HCT116 (cell line): ENCODE data around the gene PPP2R5B. TPM values are rescaled to one million over a fixed set of nuclear protein-coding genes. Genes with fewer than 3 reads are reported as not detected.

Source experiments
- ATAC-seq: fragments of 200-7000 bp; cut with Tn5 transposase; 2 replicates; pipeline ENCODE4 v1.9.1; 2020; ENCODE audit warnings: mild to moderate bottlenecking, moderate library complexity
- BruUV-seq: library from RNA; stranded (reverse); fragments of 400-500 nt; replicated peaks from 2 replicates; lab custom pipeline; 2021; lab: Mats Ljungman, UMichigan
- CTCF ChIA-PET: fragments of 300-600 bp; sonication (Branson Sonifier 250); formaldehyde crosslinking; loops from one replicate; lab custom pipeline; 2021; ENCODE audit warnings: antibody characterized with exemption; lab: Charles Lee
- POLR2A ChIA-PET: fragments of 300-600, 350-600 bp; sonication (Branson Sonifier 250); formaldehyde crosslinking; loops from one replicate; lab custom pipeline; 2021; ENCODE audit warnings: antibody characterized with exemption; lab: Charles Lee
- RAD21 ChIA-PET, 2 experiments: fragments of 300-600 bp; sonication (Branson Sonifier 250); formaldehyde crosslinking; loops; one replicate each; lab custom pipeline; 2023; ENCODE audit warnings: low total read pairs in 2 of 2; ENCODE audit not compliant: uncharacterized antibody in 2 of 2, unreplicated experiment in 2 of 2, low non-redundant PET in 1 of 2; lab: Charles Lee
- DNase-seq: peaks from one replicate; pipeline ENCODE4 v3.0.0-alpha.2; 2010; ENCODE audit warnings: low read depth, low spot score
- H2AFZ ChIP-seq: fragments of 200-600 bp; shearing (Covaris generic), sonication (generic); 2 replicates; pipeline ENCODE4 v1.6.1; 2017; ENCODE audit warnings: low read depth, mixed run types, mixed read lengths, antibody characterized with exemption, low read length; ENCODE audit not compliant: poor library complexity, severe bottlenecking
- H3K27ac ChIP-seq: 2 replicates; pipeline ENCODE4 v1.5.1; 2012; ENCODE audit warnings: low read depth, low read length
- H3K27me3 ChIP-seq: fragments of 200-600 bp; sonication (generic); 2 replicates; pipeline ENCODE4 v1.6.1; 2016; ENCODE audit warnings: mixed run types, low read length, mixed read lengths; ENCODE audit not compliant: insufficient read depth
- H3K36me3 ChIP-seq, 2 experiments: fragments of 200-500 bp in 1 of 2; fragments of 200-600 bp in 1 of 2; sonication (Bioruptor generic) in 1 of 2; sonication (generic) in 1 of 2; 2 replicates each; pipeline versions ENCODE4 v1.5.1 to v1.6.1; 2014 to 2016; ENCODE audit warnings: low read length in 2 of 2, inconsistent platforms in 1 of 2, mixed read lengths in 1 of 2, mixed run types in 1 of 2; ENCODE audit not compliant: insufficient read depth in 2 of 2, control insufficient read depth in 1 of 2
- H3K4me1 ChIP-seq, 2 experiments: fragments of 200-600 bp in 1 of 2; sonication (generic) in 1 of 2; 2 replicates each; pipeline versions ENCODE4 v1.5.1 to v1.6.1; 2012 to 2017; ENCODE audit warnings: low read length in 2 of 2, inconsistent platforms in 1 of 2, mild to moderate bottlenecking in 1 of 2, mixed read lengths in 1 of 2, mixed run types in 1 of 2, moderate library complexity in 1 of 2; ENCODE audit not compliant: insufficient read depth in 2 of 2, control insufficient read depth in 1 of 2
- H3K4me2 ChIP-seq: fragments of 200-600 bp; sonication (generic); 2 replicates; pipeline ENCODE4 v1.6.1; 2017; ENCODE audit warnings: mixed run types, low read length, mixed read lengths
- H3K4me3 ChIP-seq, 2 experiments: fragments of 200-600 bp in 1 of 2; sonication (generic) in 1 of 2; replicated peaks in 1 of 2; 2 replicates each; pipeline ENCODE4 v1.5.1; 2011 to 2016; ENCODE audit warnings: low read length in 2 of 2, control low read depth in 1 of 2, low read depth in 1 of 2, mild to moderate bottlenecking in 1 of 2, mixed read lengths in 1 of 2, mixed run types in 1 of 2
- H3K79me2 ChIP-seq: fragments of 200-600 bp; sonication (generic); 2 replicates; pipeline ENCODE4 v1.6.1; 2017; ENCODE audit warnings: mild to moderate bottlenecking, mixed run types, low read length, moderate library complexity, mixed read lengths; ENCODE audit not compliant: insufficient read depth
- H3K9ac ChIP-seq: fragments of 200-600 bp; sonication (generic); 2 replicates; pipeline ENCODE4 v1.6.1; 2016; ENCODE audit warnings: low read length, mixed read lengths
- H3K9me2 ChIP-seq: fragments of 200-600 bp; sonication (generic), shearing (Covaris generic); 2 replicates; pipeline ENCODE4 v1.6.1; 2017; ENCODE audit warnings: mixed run types, mild to moderate bottlenecking, moderate library complexity; ENCODE audit not compliant: insufficient read depth
- H3K9me3 ChIP-seq, 2 experiments: fragments of 200-500 bp in 1 of 2; fragments of 200-600 bp in 1 of 2; sonication (Bioruptor generic) in 1 of 2; sonication (generic) in 1 of 2; 2 replicates each; pipeline ENCODE4 v1.6.1; 2014 to 2017; ENCODE audit warnings: low read length in 2 of 2, mixed read lengths in 2 of 2, inconsistent platforms in 1 of 2, low read depth in 1 of 2, mild to moderate bottlenecking in 1 of 2, mixed run types in 1 of 2, moderate library complexity in 1 of 2; ENCODE audit not compliant: control insufficient read depth in 1 of 2, insufficient read depth in 1 of 2
- H4K20me1 ChIP-seq: fragments of 200-600 bp; sonication (generic), shearing (Covaris generic); 2 replicates; pipeline ENCODE4 v1.6.1; 2017; ENCODE audit warnings: mixed run types, mild to moderate bottlenecking, moderate library complexity; ENCODE audit not compliant: insufficient read depth
- CBX3 ChIP-seq: IDR thresholded peaks from 2 replicates; pipeline ENCODE4 v1.6.1; 2012; ENCODE audit warnings: low read depth
- EGR1 ChIP-seq: IDR thresholded peaks from 2 replicates; pipeline ENCODE4 v1.6.1; 2012; ENCODE audit warnings: low read depth
- EZH2 ChIP-seq: fragments of 200-600 bp; sonication (generic); IDR thresholded peaks from 2 replicates; pipeline ENCODE4 v1.6.1; 2017; ENCODE audit warnings: antibody characterized with exemption, mixed run types
- EZH2phosphoT487 ChIP-seq: fragments of 200-600 bp; IDR thresholded peaks from 2 replicates; pipeline ENCODE4 v1.6.1; 2018; ENCODE audit warnings: antibody characterized with exemption, borderline replicate concordance
- FOSL1 ChIP-seq: IDR thresholded peaks from 2 replicates; pipeline ENCODE4 v1.6.1; 2012; ENCODE audit warnings: low read depth
- JUND ChIP-seq: IDR thresholded peaks from 2 replicates; pipeline ENCODE4 v1.6.1; 2012
- POLR2A ChIP-seq: IDR thresholded peaks from 2 replicates; pipeline ENCODE4 v1.7.0; 2011; ENCODE audit warnings: borderline replicate concordance; ENCODE audit not compliant: insufficient read depth, insufficient read length; ENCODE audit errors: extremely low read depth
- POLR2AphosphoS5 ChIP-seq: IDR thresholded peaks from 2 replicates; pipeline ENCODE4 v1.6.1; 2011; ENCODE audit warnings: mild to moderate bottlenecking, low read depth, low read length, moderate library complexity
- SIN3A ChIP-seq: IDR thresholded peaks from 2 replicates; pipeline ENCODE4 v1.6.1; 2012; ENCODE audit warnings: low read depth
- SP1 ChIP-seq: IDR thresholded peaks from 2 replicates; pipeline ENCODE4 v1.6.1; 2012; ENCODE audit warnings: low read depth
- YY1 ChIP-seq: IDR thresholded peaks from 2 replicates; pipeline ENCODE4 v1.6.1; 2011; ENCODE audit warnings: low read length, low read depth, moderate library complexity, mild to moderate bottlenecking; ENCODE audit not compliant: insufficient replicate concordance; ENCODE audit errors: extremely low read depth
- ZNF274 ChIP-seq: fragments of 200-500 bp; sonication (Bioruptor generic); IDR thresholded peaks from 2 replicates; pipeline ENCODE4 v1.6.1; 2014; ENCODE audit warnings: mild to moderate bottlenecking, low read depth, low read length, inconsistent platforms
- intact Hi-C: fragments of 100-400 bp; cut with micrococcal nuclease; formaldehyde crosslinking; loops from 2 replicates; pipeline ENCODE4 v1.10.0; 2022
- total RNA-seq: library from RNA; stranded (reverse); gene quantifications from one replicate; pipeline ENCODE4 v1.2.1, GENCODE V29; 2021; ENCODE audit not compliant: unreplicated experiment
- TF ChIP-seq, protein P1 (sequence below), 3 experiments: fragments of 200-600 bp in 1 of 3; sonication (generic) in 1 of 3; IDR thresholded peaks in 2 of 3; conservative IDR thresholded peaks in 1 of 3; 2 replicates each; pipeline ENCODE4 v1.5.1; 2012 to 2017; ENCODE audit warnings: low read depth in 2 of 3, low read length in 2 of 3, antibody characterized with exemption in 1 of 3, borderline replicate concordance in 1 of 3, control low read depth in 1 of 3, mild to moderate bottlenecking in 1 of 3, mixed read lengths in 1 of 3, mixed run types in 1 of 3, moderate library complexity in 1 of 3; ENCODE audit not compliant: insufficient read depth in 1 of 3
- TF ChIP-seq, protein P2 (sequence below): IDR thresholded peaks from 2 replicates; pipeline ENCODE4 v1.6.1; 2012; ENCODE audit warnings: low read depth

The PPP2R5B gene
- total RNA-seq, 1 experiment from 2014 or later = 10.9 TPM

DNA sequence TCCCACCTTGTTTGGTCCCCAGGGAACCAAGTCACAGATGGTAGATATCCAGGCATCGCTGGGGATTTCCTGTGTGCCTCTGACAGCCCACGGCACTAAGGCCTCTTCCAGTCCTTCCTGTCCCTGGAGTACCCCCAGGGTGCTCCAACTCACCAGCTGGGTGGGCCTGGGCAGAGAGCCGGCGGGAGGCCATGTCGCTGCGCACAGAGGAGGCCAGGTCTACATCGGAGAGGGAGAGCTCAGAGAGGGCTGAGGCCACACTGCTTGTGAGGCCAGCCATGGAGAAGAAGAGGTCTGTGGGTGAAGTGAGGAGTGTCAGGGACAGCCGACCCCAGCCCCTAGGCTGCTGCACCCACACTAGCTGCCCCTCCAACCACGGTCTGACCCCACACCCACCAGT, 12.8 kb upstream of the PPP2R5B start:
- no TSS peak for BruUV-seq
- H3K79me2 ChIP-seq = peaks cover 11% of the 10 kb centered on the region; the same call in 1 of the 2 replicates
- H3K9ac ChIP-seq = no peak overlapping the region
- H4K20me1 ChIP-seq = no peaks in the 10 kb centered on the region
- ChIA-PET RAD21 (no interaction called here), POLR2A (no interaction called here), CTCF (no interaction called here)
- no peak overlapping the region for H3K27ac ChIP-seq
- no peak overlapping the region for H3K4me2 ChIP-seq
- H3K4me3 ChIP-seq = no peak overlapping the region
- DNase-seq = no peak
- intact Hi-C loops = loop anchor here (10.0 kb wide), 1 partner anchor 203 kb away; the partner anchor contains the start of genes TM7SF2 and ZNHIT2
- no peaks in the 10 kb centered on the region for H3K9me3 ChIP-seq
- TF ChIP-seq POLR2AphosphoS5 (no peak), EZH2phosphoT487 (no peak), EGR1 (no peak), POLR2A (no peak), EZH2 (no peak), CBX3 (no peak), SIN3A (no peak), ZNF274 (no peak), FOSL1 (no peak), SP1 (no peak), YY1 (no peak), JUND (no peak)
- TF ChIP-seq, protein P1, sequence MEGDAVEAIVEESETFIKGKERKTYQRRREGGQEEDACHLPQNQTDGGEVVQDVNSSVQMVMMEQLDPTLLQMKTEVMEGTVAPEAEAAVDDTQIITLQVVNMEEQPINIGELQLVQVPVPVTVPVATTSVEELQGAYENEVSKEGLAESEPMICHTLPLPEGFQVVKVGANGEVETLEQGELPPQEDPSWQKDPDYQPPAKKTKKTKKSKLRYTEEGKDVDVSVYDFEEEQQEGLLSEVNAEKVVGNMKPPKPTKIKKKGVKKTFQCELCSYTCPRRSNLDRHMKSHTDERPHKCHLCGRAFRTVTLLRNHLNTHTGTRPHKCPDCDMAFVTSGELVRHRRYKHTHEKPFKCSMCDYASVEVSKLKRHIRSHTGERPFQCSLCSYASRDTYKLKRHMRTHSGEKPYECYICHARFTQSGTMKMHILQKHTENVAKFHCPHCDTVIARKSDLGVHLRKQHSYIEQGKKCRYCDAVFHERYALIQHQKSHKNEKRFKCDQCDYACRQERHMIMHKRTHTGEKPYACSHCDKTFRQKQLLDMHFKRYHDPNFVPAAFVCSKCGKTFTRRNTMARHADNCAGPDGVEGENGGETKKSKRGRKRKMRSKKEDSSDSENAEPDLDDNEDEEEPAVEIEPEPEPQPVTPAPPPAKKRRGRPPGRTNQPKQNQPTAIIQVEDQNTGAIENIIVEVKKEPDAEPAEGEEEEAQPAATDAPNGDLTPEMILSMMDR (IDR thresholded peaks at IDR 0.05 in 2 of 3, conservative IDR thresholded peaks at IDR 0.05 in 1 of 3; ENCODE audit: borderline replicate concordance in 1 of 3, insufficient read depth in 1 of 3, low read depth in 2 of 3, low read length in 2 of 3) = no peak
- TF ChIP-seq, protein P2, sequence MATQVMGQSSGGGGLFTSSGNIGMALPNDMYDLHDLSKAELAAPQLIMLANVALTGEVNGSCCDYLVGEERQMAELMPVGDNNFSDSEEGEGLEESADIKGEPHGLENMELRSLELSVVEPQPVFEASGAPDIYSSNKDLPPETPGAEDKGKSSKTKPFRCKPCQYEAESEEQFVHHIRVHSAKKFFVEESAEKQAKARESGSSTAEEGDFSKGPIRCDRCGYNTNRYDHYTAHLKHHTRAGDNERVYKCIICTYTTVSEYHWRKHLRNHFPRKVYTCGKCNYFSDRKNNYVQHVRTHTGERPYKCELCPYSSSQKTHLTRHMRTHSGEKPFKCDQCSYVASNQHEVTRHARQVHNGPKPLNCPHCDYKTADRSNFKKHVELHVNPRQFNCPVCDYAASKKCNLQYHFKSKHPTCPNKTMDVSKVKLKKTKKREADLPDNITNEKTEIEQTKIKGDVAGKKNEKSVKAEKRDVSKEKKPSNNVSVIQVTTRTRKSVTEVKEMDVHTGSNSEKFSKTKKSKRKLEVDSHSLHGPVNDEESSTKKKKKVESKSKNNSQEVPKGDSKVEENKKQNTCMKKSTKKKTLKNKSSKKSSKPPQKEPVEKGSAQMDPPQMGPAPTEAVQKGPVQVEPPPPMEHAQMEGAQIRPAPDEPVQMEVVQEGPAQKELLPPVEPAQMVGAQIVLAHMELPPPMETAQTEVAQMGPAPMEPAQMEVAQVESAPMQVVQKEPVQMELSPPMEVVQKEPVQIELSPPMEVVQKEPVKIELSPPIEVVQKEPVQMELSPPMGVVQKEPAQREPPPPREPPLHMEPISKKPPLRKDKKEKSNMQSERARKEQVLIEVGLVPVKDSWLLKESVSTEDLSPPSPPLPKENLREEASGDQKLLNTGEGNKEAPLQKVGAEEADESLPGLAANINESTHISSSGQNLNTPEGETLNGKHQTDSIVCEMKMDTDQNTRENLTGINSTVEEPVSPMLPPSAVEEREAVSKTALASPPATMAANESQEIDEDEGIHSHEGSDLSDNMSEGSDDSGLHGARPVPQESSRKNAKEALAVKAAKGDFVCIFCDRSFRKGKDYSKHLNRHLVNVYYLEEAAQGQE = no peak
- no peak for ATAC-seq
- peaks cover 4 to 12% of the 10 kb centered on the region in 2 experiments; a peak in 3 of 4 replicates for H3K4me1 ChIP-seq
- H2AFZ ChIP-seq = no peak overlapping the region
- no peaks in the 10 kb centered on the region for H3K9me2 ChIP-seq
- peaks cover 0 to 10% of the 10 kb centered on the region in 2 experiments; a peak in 2 of 4 replicates for H3K36me3 ChIP-seq
- no peaks in the 10 kb centered on the region for H3K27me3 ChIP-seq
